ENCODE results near the gene RBFOX2.

- no peak for TF ChIP-seq CTCF (conservative IDR thresholded peaks at IDR 0.05 in 1 of 2, IDR thresholded peaks at IDR 0.05 in 1 of 2; ENCODE audit: extremely low read depth in 1 of 2, insufficient read depth in 1 of 2, low read depth in 1 of 2, low read length in 2 of 2)
- TF ChIP-seq EZH2 (IDR thresholded peaks at IDR 0.05; ENCODE audit: borderline replicate concordance, low read length) = no peak
Observed at GRCh38 chr22:36027579-36027934, 1.1 kb downstream of the RBFOX2 start.
